ENCODE results near the gene CIZ1.

CIZ1 gene

GRCh38 chr9:128124451-128124850, 66.9 kb downstream of the CIZ1 start:
- FAIRE-seq, result no peak

DNA sequence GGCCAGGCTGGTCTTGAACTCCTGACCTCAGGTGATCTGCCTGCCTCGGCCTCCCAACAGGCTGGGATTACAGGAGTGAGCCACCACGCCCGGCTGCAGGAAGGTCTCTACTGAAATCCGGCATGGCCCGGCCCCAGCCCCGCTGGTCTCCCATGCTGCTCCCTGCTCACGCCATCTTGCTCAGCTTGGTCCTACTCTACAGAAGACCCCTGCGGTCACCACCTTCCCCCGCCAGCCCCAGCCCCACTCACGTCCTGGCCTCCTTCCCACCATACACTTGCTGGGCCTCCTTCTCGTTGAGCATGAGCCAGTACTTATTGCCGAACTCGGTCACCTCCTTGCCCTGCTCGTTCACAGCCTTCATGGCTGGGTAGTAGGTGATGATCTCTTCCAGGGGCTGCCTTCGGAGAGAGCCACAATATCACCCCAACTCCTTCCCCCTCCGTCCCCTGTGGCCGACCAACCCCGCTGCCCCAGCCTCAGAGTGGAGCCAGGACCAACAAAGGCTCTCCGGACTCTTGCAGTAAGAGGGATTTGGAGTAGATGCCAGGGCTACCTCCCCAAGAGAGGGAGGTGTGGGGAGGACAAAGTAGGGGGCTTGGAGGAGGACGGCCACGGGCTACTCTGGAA, 67.8 kb downstream of the CIZ1 start:
- FAIRE-seq, result no peak

- no peak for FAIRE-seq
These were observed 68.6 kb downstream of the CIZ1 start for GRCh38 chr9:128122809-128123175.

GRCh38 chr9:128121924-128122808, 69.2 kb downstream of the CIZ1 start:
- no peak for FAIRE-seq

- FAIRE-seq, result no peak
These were observed 69.9 kb downstream of the CIZ1 start for GRCh38 chr9:128121466-128121810.

DNA sequence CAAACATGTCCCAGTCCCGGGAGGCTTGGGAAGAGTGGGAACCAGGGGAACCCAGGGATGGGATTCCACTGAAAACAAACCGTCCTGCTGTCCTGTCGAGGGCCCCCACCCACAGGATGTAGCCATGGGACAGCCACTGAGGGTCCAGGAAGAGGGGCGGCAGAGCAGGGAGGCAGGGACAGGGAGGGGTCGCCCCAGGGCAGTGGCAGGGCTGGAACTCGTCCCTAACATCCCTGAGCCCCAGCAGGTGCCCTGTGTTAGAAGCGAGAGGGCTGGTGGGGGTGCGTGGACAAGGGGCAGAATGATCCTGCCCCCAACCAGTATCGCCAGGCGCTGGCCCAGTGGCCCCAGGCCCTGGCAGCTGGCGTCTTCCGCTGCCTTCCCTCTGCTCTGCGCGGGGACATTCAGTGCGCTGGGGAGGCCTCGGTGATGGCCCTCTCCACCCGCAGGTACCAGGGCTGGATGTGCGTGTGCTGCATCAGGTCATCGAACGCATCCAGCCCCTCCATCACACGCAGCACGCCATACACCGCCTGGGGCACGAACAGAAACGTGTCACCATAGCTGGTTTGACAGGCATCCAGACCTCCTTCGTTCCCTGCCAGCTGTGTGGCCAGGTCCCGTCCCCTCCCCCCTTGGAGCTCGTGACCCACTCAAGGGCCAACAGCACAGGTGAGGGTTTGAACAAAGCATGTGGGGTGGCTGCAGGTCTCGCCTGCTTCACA, 70.5 kb downstream of the CIZ1 start:
- FAIRE-seq, result no peak

DNA sequence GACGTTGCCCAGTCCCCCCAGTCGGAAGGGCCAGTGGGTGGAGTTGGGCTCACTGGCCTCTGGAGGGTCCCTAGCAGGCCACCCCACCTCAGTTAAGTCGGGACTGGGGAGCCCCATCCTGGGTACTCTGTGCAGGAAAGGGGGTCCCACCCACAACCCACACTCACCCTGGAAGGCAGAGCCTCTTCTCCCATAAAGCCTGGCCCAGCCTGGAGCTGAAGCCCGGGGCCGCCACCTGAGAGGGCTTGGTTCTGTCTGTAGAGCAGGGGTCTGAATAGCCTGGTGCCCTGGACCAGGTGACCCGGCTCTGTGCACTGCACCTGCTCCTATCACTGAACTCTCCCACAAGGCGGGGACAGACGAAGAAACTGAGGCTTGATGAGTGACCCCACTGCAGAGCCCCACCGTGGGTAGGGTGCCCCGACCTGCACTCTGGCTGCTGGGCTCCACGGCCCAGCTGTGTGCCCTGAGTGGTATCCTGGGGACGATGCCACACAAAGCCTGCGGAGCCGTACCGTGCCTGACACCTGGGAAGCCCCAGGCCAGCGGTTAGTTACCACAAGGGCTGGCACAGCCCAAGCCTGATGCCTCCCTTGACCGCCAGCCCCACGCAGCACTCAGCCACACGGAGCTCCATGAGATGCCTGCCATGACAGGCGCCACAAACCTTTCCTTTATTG, 71.2 kb downstream of the CIZ1 start:
- FAIRE-seq, result no peak

DNA sequence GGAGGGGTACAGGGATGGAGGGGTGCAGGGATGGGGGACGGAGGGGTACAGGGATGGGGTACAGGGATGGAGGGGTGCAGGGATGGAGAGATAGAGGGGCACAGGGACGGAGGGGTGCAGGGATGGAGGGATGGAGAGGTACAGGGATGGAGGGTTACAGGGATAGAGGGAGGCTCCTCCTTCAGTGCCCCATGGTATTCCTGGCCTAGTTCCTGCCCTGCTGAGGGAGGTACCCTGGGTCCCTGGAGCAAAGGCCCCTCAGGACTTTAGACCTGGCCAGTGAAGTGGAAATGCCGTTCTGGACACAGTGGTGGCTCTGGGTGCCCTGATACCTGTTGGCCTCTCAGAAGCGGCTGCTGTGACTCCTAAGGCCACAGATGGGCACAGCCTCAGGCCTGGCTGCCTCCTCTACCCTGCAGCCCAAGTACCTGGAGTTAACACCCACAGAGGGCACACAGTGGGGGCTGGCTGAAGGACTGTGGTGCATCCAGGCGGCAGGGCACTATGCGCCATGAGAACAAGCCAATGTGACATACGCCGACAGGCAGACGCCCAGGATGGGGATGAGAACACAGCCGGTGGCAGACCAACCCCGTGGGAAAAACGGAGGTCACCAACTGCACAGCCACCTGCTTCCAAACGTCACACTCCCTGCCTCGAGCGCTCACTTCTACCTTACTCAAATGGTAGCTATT, 72.3 kb downstream of the CIZ1 start:
- FAIRE-seq, result no peak

DNA sequence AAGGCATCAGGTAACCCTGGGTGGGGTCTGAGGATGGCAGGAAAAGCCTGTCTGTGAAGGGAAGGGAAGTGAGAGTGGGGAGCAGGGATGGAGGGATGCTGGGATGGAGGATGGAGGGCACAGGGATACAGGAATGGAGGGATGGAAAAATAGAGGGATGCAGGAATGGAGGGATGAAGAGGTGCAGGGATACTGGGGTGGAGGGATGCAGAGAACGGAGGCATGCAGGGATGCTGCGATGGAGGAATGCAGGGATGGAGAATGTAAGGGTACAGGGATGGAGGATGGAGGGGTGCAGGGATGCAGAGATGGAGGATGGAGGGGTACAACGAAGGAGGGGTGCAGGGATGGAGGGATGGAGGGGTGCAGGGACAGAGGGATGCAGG, 72.9 kb downstream of the CIZ1 start:
- no peak for FAIRE-seq

GRCh38 chr9:128117613-128118471, 73.5 kb downstream of the CIZ1 start:
- peak; percentile 28 for FAIRE-seq

DNA sequence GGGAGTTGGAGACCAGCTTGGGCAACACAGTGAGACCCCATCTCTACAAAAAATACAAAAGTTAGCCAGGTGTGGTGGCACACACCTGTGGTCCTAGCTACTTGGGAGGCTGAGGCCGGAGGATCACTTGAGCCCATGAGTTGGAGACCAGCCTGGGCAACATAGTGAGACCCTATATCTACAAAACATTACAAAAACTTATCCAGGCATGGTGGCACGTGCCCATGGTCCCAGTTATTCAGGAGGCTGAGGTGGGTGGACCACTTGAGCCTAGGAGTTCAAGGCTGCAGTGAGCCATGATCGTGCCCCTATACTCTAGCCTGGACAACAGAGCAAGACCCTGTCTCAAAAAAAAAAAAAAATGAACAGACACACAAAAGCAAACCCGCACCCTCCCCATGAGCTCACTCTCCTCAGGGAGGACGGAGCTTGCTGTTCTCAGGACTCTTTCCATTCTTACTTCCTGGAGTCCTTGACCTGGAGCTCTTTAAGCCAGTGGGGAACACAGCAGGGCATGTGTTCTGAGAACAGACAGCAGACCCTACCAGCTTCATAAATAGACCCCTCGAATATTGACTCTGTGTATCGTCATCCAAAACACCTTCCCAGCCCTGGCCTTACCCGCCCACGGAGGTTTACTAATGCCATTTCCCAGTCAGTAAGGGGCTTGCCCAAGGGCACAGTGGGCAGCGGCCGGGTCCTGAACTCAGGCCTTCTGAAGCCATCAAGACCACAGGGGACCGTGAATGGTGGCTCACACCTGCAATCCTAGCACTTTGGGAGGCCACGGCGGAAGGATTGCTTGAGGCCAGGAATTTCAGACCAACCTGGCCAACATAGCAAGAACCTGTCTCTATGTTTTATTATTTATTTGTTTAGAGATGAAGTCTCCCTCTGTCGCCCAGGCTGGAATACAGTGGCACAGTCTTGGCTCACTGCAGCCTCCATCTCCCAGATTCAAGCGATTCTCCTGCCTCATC, 75.0 kb downstream of the CIZ1 start:
- FAIRE-seq, result no peak

All from colon (tissue), 2 donors.